ENCODE measurements around the gene LARP4B. TPM values are rescaled to one million over a fixed set of nuclear protein-coding genes. Genes with fewer than 3 reads are reported as not detected.

LARP4B gene
- total RNA-seq, 3 donors from 2014 or later: 47.5 to 70.8 (median 68.5) TPM

GRCh38 chr10:839550-840205, 91.8 kb downstream of the LARP4B start:
- TF ChIP-seq POLR2AphosphoS5 (IDR thresholded peaks at IDR 0.05): no peak
- TF ChIP-seq CTCF (IDR thresholded peaks at IDR 0.05): no peak
- TF ChIP-seq POLR2A (IDR thresholded peaks at IDR 0.05): no peak
- Histone ChIP-seq H3K4me1 (no peaks in the 10 kb centered on the region), H3K9me3 (no peaks in the 10 kb centered on the region), H3K27me3 (no peaks in the 10 kb centered on the region), H3K36me3 (peaks cover 4% of the 10 kb centered on the region), H3K27ac (no peak overlapping the region), H3K4me3 (no peak overlapping the region)
- intact Hi-C loops (cut with DNase I; ENCODE audit: low total_unique reads): no loop called here
- DNase-seq (ENCODE audit: low spot score in 2 of 2): no peak

DNA sequence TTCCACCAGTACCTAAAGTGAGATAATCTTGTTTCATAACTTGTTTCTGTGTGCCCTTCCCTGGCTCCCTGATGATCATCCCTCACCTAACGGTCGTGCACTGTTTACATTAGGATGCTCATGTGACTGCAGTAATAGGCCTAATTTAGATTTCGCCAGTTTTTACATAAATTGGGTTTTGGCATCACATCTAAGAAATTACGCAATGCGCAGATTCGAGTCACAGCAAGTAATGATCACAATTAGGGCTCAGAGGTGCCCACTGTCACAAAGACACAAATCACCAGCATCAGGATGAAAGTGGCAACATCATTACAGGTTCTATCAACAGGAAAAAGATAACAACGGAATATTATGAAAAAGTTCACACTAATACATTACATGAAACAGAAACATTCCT, 94.7 kb downstream of the LARP4B start:
- DNase-seq (ENCODE audit: low spot score in 2 of 2): no peak
- Histone ChIP-seq H3K27ac (no peak overlapping the region), H3K36me3 (no peaks in the 10 kb centered on the region), H3K4me1 (no peaks in the 10 kb centered on the region), H3K27me3 (no peaks in the 10 kb centered on the region), H3K9me3 (no peaks in the 10 kb centered on the region), H3K4me3 (no peak overlapping the region)
- TF ChIP-seq POLR2A (IDR thresholded peaks at IDR 0.05) (no peak), CTCF (IDR thresholded peaks at IDR 0.05) (no peak), POLR2AphosphoS5 (IDR thresholded peaks at IDR 0.05) (no peak)
- intact Hi-C loops (cut with DNase I; ENCODE audit: low total_unique reads): no loop called here

- no peak for DNase-seq (ENCODE audit: low spot score in 2 of 2)
- intact Hi-C loops (cut with DNase I; ENCODE audit: low total_unique reads): no loop called here
- no peak overlapping the region for H3K27ac ChIP-seq
- no peak overlapping the region for H3K4me3 ChIP-seq
- no peaks in the 10 kb centered on the region for H3K9me3 ChIP-seq
- no peaks in the 10 kb centered on the region for H3K36me3 ChIP-seq
- no peaks in the 10 kb centered on the region for H3K27me3 ChIP-seq
- no peaks in the 10 kb centered on the region for H3K4me1 ChIP-seq
- TF ChIP-seq CTCF (IDR thresholded peaks at IDR 0.05): no peak
- TF ChIP-seq POLR2AphosphoS5 (IDR thresholded peaks at IDR 0.05): no peak
- TF ChIP-seq POLR2A (IDR thresholded peaks at IDR 0.05): no peak
Measured at GRCh38 chr10:834493-834892, 97.0 kb downstream of the LARP4B start.

GRCh38 chr10:829241-829640, 102.3 kb downstream of the LARP4B start:
- intact Hi-C loops (cut with DNase I; ENCODE audit: low total_unique reads): no loop called here
- TF ChIP-seq POLR2A (IDR thresholded peaks at IDR 0.05): no peak
- TF ChIP-seq POLR2AphosphoS5 (IDR thresholded peaks at IDR 0.05): no peak
- no peak for TF ChIP-seq CTCF (IDR thresholded peaks at IDR 0.05)
- Histone ChIP-seq H3K9me3 (no peaks in the 10 kb centered on the region), H3K27ac (no peak overlapping the region), H3K4me3 (no peak overlapping the region), H3K36me3 (peaks cover 5% of the 10 kb centered on the region), H3K4me1 (no peaks in the 10 kb centered on the region), H3K27me3 (no peaks in the 10 kb centered on the region)
- DNase-seq (ENCODE audit: low spot score in 2 of 2): no peak

GRCh38 chr10:828191-828590, 103.3 kb downstream of the LARP4B start:
- Histone ChIP-seq H3K4me3 (no peak overlapping the region), H3K27me3 (no peaks in the 10 kb centered on the region), H3K36me3 (peaks cover 5% of the 10 kb centered on the region), H3K27ac (no peak overlapping the region), H3K4me1 (no peaks in the 10 kb centered on the region), H3K9me3 (no peaks in the 10 kb centered on the region)
- intact Hi-C loops (cut with DNase I; ENCODE audit: low total_unique reads): no loop called here
- TF ChIP-seq POLR2AphosphoS5 (IDR thresholded peaks at IDR 0.05) (no peak), POLR2A (IDR thresholded peaks at IDR 0.05) (no peak)
- DNase-seq (ENCODE audit: low spot score in 2 of 2): no peak

All from breast epithelium (tissue), 4 donors.